ENCODE data around the gene BNIP3.

The BNIP3 gene

DNA sequence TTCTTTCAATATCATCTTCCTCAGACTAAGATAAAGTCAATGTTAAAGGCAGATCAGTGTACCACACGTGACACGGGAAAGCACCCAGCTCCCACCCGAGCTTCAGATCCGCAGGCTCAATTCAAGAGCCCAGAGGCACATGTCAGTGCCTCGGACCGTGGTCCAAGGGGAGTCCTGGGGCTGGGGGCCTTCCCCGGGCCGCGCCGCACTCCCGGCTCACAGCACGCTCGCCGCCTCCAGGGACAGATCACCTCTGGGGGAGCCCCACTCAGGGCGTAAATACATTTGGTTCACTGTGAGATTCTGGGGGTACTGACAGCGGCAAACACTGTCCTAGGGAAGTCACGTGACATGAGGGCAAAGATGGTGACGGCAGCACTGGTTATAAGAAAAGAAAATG is 10.8 kb downstream of the BNIP3 start:
- TF ChIP-seq TAF1 (IDR thresholded peaks at IDR 0.05; ENCODE audit: borderline replicate concordance, insufficient read depth, low read length) (no peak), FOXP2 (optimal IDR thresholded peaks at IDR 0.05; ENCODE audit: borderline replicate concordance, extremely low read depth, extremely low read length, insufficient read depth) (no peak)
- TF ChIP-seq, protein P1, sequence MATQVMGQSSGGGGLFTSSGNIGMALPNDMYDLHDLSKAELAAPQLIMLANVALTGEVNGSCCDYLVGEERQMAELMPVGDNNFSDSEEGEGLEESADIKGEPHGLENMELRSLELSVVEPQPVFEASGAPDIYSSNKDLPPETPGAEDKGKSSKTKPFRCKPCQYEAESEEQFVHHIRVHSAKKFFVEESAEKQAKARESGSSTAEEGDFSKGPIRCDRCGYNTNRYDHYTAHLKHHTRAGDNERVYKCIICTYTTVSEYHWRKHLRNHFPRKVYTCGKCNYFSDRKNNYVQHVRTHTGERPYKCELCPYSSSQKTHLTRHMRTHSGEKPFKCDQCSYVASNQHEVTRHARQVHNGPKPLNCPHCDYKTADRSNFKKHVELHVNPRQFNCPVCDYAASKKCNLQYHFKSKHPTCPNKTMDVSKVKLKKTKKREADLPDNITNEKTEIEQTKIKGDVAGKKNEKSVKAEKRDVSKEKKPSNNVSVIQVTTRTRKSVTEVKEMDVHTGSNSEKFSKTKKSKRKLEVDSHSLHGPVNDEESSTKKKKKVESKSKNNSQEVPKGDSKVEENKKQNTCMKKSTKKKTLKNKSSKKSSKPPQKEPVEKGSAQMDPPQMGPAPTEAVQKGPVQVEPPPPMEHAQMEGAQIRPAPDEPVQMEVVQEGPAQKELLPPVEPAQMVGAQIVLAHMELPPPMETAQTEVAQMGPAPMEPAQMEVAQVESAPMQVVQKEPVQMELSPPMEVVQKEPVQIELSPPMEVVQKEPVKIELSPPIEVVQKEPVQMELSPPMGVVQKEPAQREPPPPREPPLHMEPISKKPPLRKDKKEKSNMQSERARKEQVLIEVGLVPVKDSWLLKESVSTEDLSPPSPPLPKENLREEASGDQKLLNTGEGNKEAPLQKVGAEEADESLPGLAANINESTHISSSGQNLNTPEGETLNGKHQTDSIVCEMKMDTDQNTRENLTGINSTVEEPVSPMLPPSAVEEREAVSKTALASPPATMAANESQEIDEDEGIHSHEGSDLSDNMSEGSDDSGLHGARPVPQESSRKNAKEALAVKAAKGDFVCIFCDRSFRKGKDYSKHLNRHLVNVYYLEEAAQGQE (IDR thresholded peaks at IDR 0.05; ENCODE audit: insufficient read depth in 1 of 2, low read depth in 2 of 2, low read length in 2 of 2): no peak

DNA sequence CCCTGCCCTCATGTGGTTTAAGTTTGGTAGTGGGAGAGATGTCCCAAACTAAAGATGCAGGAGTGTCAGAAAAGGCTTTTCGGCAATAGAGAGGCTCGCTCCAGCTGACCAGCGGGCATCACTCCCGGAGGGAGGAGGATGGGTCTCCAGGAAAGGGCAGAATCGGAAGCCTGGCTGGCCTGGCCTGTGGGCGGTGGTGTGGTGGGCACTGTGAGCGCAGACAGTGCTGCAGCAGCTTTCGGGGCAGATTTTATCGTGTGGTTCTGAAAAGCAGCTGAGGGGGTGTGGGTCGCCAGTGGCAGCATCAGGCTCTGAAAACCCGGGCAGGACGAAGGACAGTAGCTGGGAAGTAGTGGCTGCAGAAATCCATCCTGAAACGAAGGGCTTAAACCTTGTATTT is 12.8 kb downstream of the BNIP3 start:
- TF ChIP-seq FOXP2 (optimal IDR thresholded peaks at IDR 0.05; ENCODE audit: borderline replicate concordance, extremely low read depth, extremely low read length, insufficient read depth) (no peak), TAF1 (IDR thresholded peaks at IDR 0.05; ENCODE audit: borderline replicate concordance, insufficient read depth, low read length) (no peak), SIN3A (IDR thresholded peaks at IDR 0.05; ENCODE audit: borderline replicate concordance, insufficient read depth, low read length) (no peak), POLR2AphosphoS5 (IDR thresholded peaks at IDR 0.05; ENCODE audit: low read depth, low read length) (no peak)
- TF ChIP-seq, protein P1 (IDR thresholded peaks at IDR 0.05; ENCODE audit: insufficient read depth in 1 of 2, low read depth in 2 of 2, low read length in 2 of 2): no peak

DNA sequence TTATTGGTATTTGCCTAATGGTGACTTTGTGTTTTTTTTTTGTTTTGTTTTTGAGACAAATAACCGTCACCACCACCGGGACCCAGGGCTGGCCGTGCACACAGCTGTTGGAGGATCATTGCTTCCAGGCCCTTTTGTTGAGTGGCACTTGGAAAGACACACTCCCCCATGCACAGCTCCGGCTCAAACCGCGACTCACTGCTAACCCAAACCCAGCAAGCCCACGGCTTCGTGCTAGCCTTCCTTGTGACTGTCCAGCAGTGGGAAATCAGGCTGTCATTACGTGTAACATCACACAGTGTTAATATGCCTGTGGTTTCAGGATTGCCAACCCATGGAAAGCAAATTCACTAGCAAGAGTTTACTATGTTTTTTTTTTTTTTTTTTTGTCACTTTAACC is 17.4 kb downstream of the BNIP3 start:
- TF ChIP-seq SIN3A (IDR thresholded peaks at IDR 0.05; ENCODE audit: borderline replicate concordance, insufficient read depth, low read length) (no peak), POLR2AphosphoS5 (IDR thresholded peaks at IDR 0.05; ENCODE audit: low read depth, low read length) (no peak), TAF1 (IDR thresholded peaks at IDR 0.05; ENCODE audit: borderline replicate concordance, insufficient read depth, low read length) (no peak), FOXP2 (optimal IDR thresholded peaks at IDR 0.05; ENCODE audit: borderline replicate concordance, extremely low read depth, extremely low read length, insufficient read depth) (no peak)
- TF ChIP-seq, protein P1 (IDR thresholded peaks at IDR 0.05; ENCODE audit: insufficient read depth in 1 of 2, low read depth in 2 of 2, low read length in 2 of 2): no peak

DNA sequence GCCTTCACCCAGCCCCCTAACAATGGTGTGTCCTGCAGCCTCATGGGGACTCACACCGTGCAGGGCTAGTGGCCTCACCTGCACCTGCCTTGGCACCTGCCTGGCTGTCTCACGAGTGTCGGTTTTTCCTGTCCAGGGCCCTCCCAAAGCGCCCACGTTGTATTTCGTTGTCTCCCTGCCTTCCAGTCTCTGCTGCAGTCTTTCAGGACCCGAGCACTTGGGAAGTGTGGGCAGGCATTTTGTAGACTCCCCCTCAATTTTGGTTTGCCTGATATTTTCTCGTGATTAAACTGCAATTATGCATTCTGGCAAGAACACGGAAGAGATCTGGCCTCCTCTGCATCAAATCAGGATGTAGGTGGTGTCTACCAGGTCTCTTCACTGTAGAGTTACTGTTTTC is 17.9 kb downstream of the BNIP3 start:
- TF ChIP-seq FOXP2 (optimal IDR thresholded peaks at IDR 0.05; ENCODE audit: borderline replicate concordance, extremely low read depth, extremely low read length, insufficient read depth) (no peak), TAF1 (IDR thresholded peaks at IDR 0.05; ENCODE audit: borderline replicate concordance, insufficient read depth, low read length) (no peak), SIN3A (IDR thresholded peaks at IDR 0.05; ENCODE audit: borderline replicate concordance, insufficient read depth, low read length) (no peak), POLR2AphosphoS5 (IDR thresholded peaks at IDR 0.05; ENCODE audit: low read depth, low read length) (no peak)
- TF ChIP-seq, protein P1 (IDR thresholded peaks at IDR 0.05; ENCODE audit: insufficient read depth in 1 of 2, low read depth in 2 of 2, low read length in 2 of 2): no peak

DNA sequence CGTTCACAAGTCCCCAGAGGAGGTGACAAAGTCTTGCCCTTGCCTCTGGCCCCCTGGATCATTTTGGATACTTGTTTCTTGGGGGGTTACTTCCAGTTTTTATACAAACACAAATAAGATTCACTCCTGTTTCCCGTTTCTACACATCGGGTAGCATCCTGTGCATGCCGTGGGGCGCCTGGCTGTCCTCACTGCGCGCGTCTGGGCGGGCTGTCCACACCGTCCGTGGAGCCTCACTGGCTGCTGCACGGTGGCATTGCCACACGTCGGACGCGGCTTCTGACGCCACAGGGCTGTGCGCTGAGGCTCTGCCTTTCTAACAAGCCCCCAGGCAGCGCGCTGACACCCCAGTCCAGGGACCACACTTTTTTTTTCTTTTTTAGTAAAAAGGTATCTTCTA is 18.4 kb downstream of the BNIP3 start:
- TF ChIP-seq TAF1 (IDR thresholded peaks at IDR 0.05; ENCODE audit: borderline replicate concordance, insufficient read depth, low read length) (no peak), FOXP2 (optimal IDR thresholded peaks at IDR 0.05; ENCODE audit: borderline replicate concordance, extremely low read depth, extremely low read length, insufficient read depth) (no peak), POLR2AphosphoS5 (IDR thresholded peaks at IDR 0.05; ENCODE audit: low read depth, low read length) (no peak), SIN3A (IDR thresholded peaks at IDR 0.05; ENCODE audit: borderline replicate concordance, insufficient read depth, low read length) (no peak)
- TF ChIP-seq, protein P1 (IDR thresholded peaks at IDR 0.05; ENCODE audit: insufficient read depth in 1 of 2, low read depth in 2 of 2, low read length in 2 of 2): no peak

Data from PFSK-1 (cell line).